HFF-Myc (cell line): ENCODE data around the gene LYRM4.

Experiments
- DNase-seq: peaks from one replicate; pipeline ENCODE4 v3.0.0-alpha.2; 2011; ENCODE audit warnings: low read depth; ENCODE audit errors: extremely low read depth
- H3K4me3 ChIP-seq: replicated peaks from 2 replicates; pipeline ENCODE4 v1.5.1; 2011; ENCODE audit warnings: low read depth, mild to moderate bottlenecking, control low read depth, low read length
- TF ChIP-seq, protein P1 (sequence below): IDR thresholded peaks from 2 replicates; pipeline ENCODE4 v1.5.1; 2012; ENCODE audit warnings: mild to moderate bottlenecking, low read depth, low read length, control low read depth; ENCODE audit errors: missing control alignments

The LYRM4 gene

DNA sequence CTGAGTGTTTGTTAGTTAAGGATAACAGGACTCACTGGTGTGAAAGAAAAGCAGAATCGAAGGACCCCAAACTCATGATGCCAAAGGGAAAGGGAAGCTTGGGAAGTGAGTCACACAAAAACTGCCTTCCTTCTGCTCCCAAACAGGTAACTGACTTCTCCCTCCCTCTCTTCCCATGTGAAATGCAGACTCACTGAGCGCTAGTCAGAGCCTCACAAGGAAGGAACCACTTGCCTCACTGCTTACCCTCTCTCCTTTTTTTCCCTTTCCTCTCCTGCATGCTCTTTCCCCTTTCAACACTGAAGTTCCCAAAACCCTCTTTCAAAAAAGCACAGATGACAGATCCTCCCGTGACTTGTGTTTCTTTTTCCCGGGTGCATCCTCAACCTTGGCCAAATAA is 56.4 kb downstream of the LYRM4 start:
- no peak for DNase-seq
- TF ChIP-seq, protein P1, sequence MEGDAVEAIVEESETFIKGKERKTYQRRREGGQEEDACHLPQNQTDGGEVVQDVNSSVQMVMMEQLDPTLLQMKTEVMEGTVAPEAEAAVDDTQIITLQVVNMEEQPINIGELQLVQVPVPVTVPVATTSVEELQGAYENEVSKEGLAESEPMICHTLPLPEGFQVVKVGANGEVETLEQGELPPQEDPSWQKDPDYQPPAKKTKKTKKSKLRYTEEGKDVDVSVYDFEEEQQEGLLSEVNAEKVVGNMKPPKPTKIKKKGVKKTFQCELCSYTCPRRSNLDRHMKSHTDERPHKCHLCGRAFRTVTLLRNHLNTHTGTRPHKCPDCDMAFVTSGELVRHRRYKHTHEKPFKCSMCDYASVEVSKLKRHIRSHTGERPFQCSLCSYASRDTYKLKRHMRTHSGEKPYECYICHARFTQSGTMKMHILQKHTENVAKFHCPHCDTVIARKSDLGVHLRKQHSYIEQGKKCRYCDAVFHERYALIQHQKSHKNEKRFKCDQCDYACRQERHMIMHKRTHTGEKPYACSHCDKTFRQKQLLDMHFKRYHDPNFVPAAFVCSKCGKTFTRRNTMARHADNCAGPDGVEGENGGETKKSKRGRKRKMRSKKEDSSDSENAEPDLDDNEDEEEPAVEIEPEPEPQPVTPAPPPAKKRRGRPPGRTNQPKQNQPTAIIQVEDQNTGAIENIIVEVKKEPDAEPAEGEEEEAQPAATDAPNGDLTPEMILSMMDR = no peak

DNA sequence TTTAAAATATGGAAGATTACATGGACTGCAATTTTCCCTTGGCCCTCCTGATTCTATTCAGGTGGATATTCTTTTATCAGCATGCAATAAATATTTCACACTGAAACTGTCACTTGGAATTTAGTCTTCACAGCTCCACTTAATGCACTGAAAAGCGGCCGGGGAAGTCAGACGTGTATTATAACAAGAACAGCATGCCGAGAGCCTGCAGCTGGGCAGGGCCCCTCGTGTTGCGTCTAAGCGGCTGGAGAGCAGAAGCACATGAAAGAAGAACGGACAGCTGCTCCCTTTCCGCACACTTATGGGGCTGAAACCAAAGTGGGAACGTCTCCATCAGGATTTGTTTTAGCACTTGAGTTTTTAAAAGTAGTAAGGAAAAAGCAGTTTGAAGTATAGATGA is 57.2 kb downstream of the LYRM4 start:
- no peak for DNase-seq
- H3K4me3 ChIP-seq = no peak overlapping the region
- TF ChIP-seq, protein P1 = no peak

More for the DNA sequence above, 56.4 kb downstream of the LYRM4 start:
- H3K4me3 ChIP-seq = no peak overlapping the region

DNA sequence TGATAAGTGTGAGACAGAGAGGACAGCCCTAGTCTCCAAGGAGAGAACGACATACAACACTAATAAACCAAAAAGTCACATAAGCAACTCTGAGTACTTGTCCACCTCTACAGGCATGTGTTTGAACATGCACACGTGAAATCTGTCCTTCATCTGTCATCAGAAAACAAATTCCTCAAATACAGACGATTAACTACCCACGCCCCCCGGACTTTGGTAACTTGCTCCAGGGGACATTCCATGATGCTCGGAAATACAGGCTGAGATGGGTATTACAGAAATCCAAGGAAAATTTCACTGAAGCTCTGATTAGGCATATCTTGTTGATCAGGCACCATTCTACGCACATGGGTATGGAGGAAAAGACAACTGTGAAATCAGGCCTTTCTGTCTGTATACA is 57.8 kb downstream of the LYRM4 start:
- H3K4me3 ChIP-seq = no peak overlapping the region
- DNase-seq = no peak
- TF ChIP-seq, protein P1 = no peak

DNA sequence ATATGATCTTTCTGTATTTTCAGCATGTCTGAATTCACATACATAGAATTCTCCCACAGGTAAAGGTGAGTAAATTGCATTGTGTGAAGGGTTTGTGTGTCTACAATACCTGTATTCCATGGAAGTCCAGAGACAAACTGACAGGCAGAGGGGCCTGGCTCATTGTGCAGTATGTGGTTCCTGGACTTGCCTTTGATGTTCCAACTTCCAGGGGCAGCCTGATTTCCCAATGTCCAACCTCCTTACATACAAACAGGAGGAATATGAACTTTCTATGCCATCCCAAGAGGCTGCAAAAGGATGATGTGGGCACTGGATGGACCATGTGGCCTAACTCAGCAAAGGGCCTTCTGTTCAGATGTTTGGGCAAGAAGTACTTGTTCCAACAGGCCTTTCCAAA is 58.5 kb downstream of the LYRM4 start:
- no peak overlapping the region for H3K4me3 ChIP-seq
- no peak for DNase-seq
- TF ChIP-seq, protein P1 = no peak

DNA sequence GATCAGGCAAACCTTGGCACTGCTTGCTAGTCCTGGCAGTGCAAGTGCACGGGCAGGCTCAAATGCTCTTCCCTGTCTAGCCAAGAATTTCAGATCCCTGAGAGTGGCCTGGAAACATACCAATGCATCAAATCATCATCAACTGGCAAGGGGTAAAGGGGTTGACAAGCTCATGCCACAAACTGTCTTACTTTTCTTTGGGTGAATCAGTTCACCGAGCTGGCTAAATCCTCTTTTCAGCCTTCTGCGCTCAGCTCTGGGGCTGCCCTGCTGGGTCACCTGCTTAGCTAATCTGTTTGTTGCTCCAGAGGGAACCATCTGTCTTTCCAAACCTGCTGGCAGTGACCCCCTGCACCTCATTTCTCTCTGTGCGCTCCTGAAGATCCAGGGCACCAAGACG is 59.5 kb downstream of the LYRM4 start:
- no peak overlapping the region for H3K4me3 ChIP-seq
- TF ChIP-seq, protein P1 = no peak
- no peak for DNase-seq

DNA sequence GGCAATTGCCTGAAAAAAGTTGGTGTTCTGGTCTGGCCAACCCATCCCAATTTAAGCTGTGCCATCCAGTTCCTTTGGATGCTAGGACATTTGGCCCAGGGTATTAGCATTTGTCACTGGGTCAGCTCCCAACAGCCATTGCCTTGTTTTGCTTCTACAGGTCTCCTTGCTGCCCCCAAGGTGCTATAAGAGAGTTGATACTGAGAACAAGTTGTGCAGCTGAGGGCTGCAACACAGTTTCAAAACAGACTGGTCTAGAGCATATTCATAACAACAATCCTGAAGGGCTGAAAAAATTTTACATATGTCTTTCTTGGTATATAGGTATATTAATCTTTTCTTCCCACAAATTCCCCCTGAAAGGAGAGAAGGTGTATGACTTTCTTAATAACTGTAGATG is 61.0 kb downstream of the LYRM4 start:
- TF ChIP-seq, protein P1 = no peak
- no peak for DNase-seq
- no peak overlapping the region for H3K4me3 ChIP-seq

DNA sequence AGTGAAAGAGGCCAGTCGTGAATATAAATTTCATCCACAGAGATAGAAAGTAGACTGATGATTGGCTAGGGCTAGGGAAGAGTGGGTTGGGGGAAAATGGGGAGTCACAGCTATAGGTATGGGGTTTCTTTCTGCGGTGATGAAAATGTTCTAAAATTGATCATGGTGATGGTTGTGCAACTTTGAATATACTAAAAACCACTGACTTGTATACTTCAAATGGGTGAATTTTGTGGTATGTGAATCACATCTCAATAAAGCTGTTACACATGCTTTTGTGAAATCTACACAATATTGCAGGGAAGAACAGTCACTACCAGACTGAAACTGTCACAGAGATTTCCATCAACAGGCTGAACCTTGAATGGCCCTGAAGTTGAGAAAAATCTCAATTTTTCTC is 61.5 kb downstream of the LYRM4 start:
- TF ChIP-seq, protein P1 = no peak
- no peak overlapping the region for H3K4me3 ChIP-seq
- DNase-seq = no peak
